Cardiac septum (tissue), 1 donor: ENCODE results near the gene BAD. TPM values are rescaled to one million over a fixed set of nuclear protein-coding genes. Genes with fewer than 3 reads are reported as not detected.

Experiments used
- DNase-seq: peaks from one replicate; pipeline ENCODE4 v3.0.0-alpha.2; 2020; ENCODE audit warnings: low spot score
- intact Hi-C: fragments of 100-400 bp; cut with DNase I; formaldehyde crosslinking; loops from one replicate; pipeline ENCODE4 v1.14.0; 2022
- total RNA-seq: library from RNA; stranded (reverse); fragmentation: NEBNext Ultra II Directional; extraction: Animal tissue kit (Norgen Biotek cat#: 25700); gene quantifications from one replicate; pipeline ENCODE4 v1.2.1, GENCODE V29; 2021
- donor health status: DM: no; HTN: no; CAD: no.

The BAD gene
- total RNA-seq, 1 donor from 2014 or later, result 45.9 TPM

- peak; percentile 99 for DNase-seq
- intact Hi-C loops, result no loop called here
These were observed 43.8 kb downstream of the BAD start, which contains the start of gene FKBP2 for GRCh38 chr11:64240435-64241240. FKBP2 (plus strand) TSS chr11:64241095; CDS start chr11:64242388, 1,293 bp downstream.

GRCh38 chr11:64239662-64240434 lies 44.6 kb downstream of the BAD start:
- no peak for DNase-seq
- intact Hi-C loops, result no loop called here

- DNase-seq, result no peak
- intact Hi-C loops, result no loop called here
These were observed 45.5 kb downstream of the BAD start for GRCh38 chr11:64238999-64239398.

- no peak for DNase-seq
- intact Hi-C loops, result no loop called here
These were observed 46.4 kb downstream of the BAD start for GRCh38 chr11:64238076-64238475.

GRCh38 chr11:64237484-64237951 lies 46.9 kb downstream of the BAD start:
- intact Hi-C loops, result no loop called here
- no peak for DNase-seq

GRCh38 chr11:64235437-64236161 lies 48.9 kb downstream of the BAD start:
- intact Hi-C loops, result no loop called here
- DNase-seq, result no peak

- DNase-seq, result no peak
- intact Hi-C loops, result loop anchor here (5.0 kb wide), 1 partner anchor 48 kb away; the partner anchor contains the start of gene STIP1
These were observed 49.7 kb downstream of the BAD start for GRCh38 chr11:64234647-64235379.

GRCh38 chr11:64233913-64234586 lies 50.4 kb downstream of the BAD start, which contains the start of gene VEGFB:
VEGFB (plus strand) TSS chr11:64234584; CDS start chr11:64234834, 250 bp downstream.
- intact Hi-C loops, result loop anchor here (5.0 kb wide), 1 partner anchor 47 kb away; the partner anchor contains the start of gene STIP1
- peak; percentile 88 for DNase-seq

- intact Hi-C loops, result loop anchor here (5.0 kb wide), 1 partner anchor 46 kb away; the partner anchor contains the start of gene STIP1
These were observed 51.5 kb downstream of the BAD start for GRCh38 chr11:64232967-64233315.

GRCh38 chr11:64232182-64232966 lies 52.1 kb downstream of the BAD start:
- DNase-seq, result no peak
- intact Hi-C loops, result loop anchor here (5.0 kb wide), 1 partner anchor 45 kb away; the partner anchor contains the start of gene STIP1

More at GRCh38 chr11:64232967-64233315, 51.5 kb downstream of the BAD start:
- no peak for DNase-seq

- intact Hi-C loops, result loop anchor here (5.0 kb wide), 1 partner anchor 44 kb away; the partner anchor contains the start of gene STIP1
- DNase-seq, result no peak
These were observed 52.9 kb downstream of the BAD start for GRCh38 chr11:64231546-64231945.

- DNase-seq, result no peak
- intact Hi-C loops, result loop anchor here (5.0 kb wide), 1 partner anchor 44 kb away; the partner anchor contains the start of gene STIP1
These were observed 53.5 kb downstream of the BAD start for GRCh38 chr11:64230985-64231365.

- peak; percentile 98 for DNase-seq
- intact Hi-C loops, result loop anchor here (5.0 kb wide), 1 partner anchor 43 kb away; the partner anchor contains the start of gene STIP1
These were observed 54.1 kb downstream of the BAD start, which contains the start of gene DNAJC4 for GRCh38 chr11:64230171-64230984. DNAJC4 (plus strand) TSS chr11:64230548; CDS start chr11:64230855, 307 bp downstream.

- intact Hi-C loops, result loop anchor here (5.0 kb wide), 1 partner anchor 42 kb away; the partner anchor contains the start of gene STIP1
- DNase-seq, result no peak
These were observed 54.7 kb downstream of the BAD start for GRCh38 chr11:64229744-64230170.

- no peak for DNase-seq
- intact Hi-C loops, result no loop called here
These were observed 55.2 kb downstream of the BAD start for GRCh38 chr11:64229090-64229743.
